Liver (tissue), 3 donors: ENCODE results near the gene NUCB2.

ENCODE experiments used
- CTCF ChIP-seq: fragments of 150-350 bp; IDR thresholded peaks from 2 replicates; pipeline ENCODE4 v1.5.1; 2017; ENCODE audit warnings: improper control_type of control experiment, low read depth, low read length; ENCODE audit not compliant: missing input control
- EGR1 ChIP-seq, 2 donors: IDR thresholded peaks; 2 replicates each; pipeline ENCODE4 v1.6.1; 2016 to 2018; ENCODE audit warnings: antibody characterized with exemption in 2 of 2, low read depth in 2 of 2
- HNF4G ChIP-seq: IDR thresholded peaks from 2 replicates; pipeline ENCODE4 v1.6.1; 2016; ENCODE audit warnings: antibody characterized with exemption
- RAD21 ChIP-seq, 2 donors: IDR thresholded peaks; 2 replicates each; pipeline ENCODE4 v1.6.1; 2016; ENCODE audit warnings: antibody characterized with exemption in 2 of 2, mild to moderate bottlenecking in 2 of 2
- REST ChIP-seq: IDR thresholded peaks from 2 replicates; pipeline ENCODE4 v1.6.1; 2016; ENCODE audit warnings: antibody characterized with exemption, mild to moderate bottlenecking
- donor health status: healthy.
- donor health status: healthy.

GRCh38 chr11:17272801-17273200 lies 3.7 kb upstream of the NUCB2 start:
- TF ChIP-seq CTCF = no peak
- TF ChIP-seq HNF4G = no peak
- no peak for TF ChIP-seq EGR1 (IDR thresholded peaks at IDR 0.05; ENCODE audit: low read depth in 2 of 2)
- no peak for TF ChIP-seq REST
- TF ChIP-seq RAD21 (IDR thresholded peaks at IDR 0.05) = no peak
